ENCODE data around the gene C19orf81. TPM values are rescaled to one million over a fixed set of nuclear protein-coding genes. Genes with fewer than 3 reads are reported as not detected.

The C19orf81 gene
- total and polyA plus RNA-seq, 9 of the 15 experiments (the other 6 are each of a cell fraction or from before 2014, with no cell fraction given) = 2.5 to 42.9 (median 33.0) TPM; not detected in 4

- TF ChIP-seq DEAF1 (CRISPR knock-in tag; IDR thresholded peaks at IDR 0.05) = no peak
- 0 out of 2 replicates have a peak, but pooled peaks have one; percentile 25 for TF ChIP-seq TOE1 (IDR thresholded peaks at IDR 0.05; ENCODE audit: borderline replicate concordance)
- no peak for TF ChIP-seq TOE1 (CRISPR knock-in tag; IDR thresholded peaks at IDR 0.05; ENCODE audit: borderline replicate concordance, low read depth)
- TF ChIP-seq HDAC8 (tag; IDR thresholded peaks at IDR 0.05) = no peak
- TF ChIP-seq ZNF282 (CRISPR knock-in tag; IDR thresholded peaks at IDR 0.05) = no peak
- TF ChIP-seq EP400 (IDR thresholded peaks at IDR 0.05) = peak; percentile 87
- TF ChIP-seq FOXK2 (conservative IDR thresholded peaks at IDR 0.05 in 1 of 2, IDR thresholded peaks at IDR 0.05 in 1 of 2; ENCODE audit: low read depth in 2 of 2) = no peak
- TF ChIP-seq CREM (IDR thresholded peaks at IDR 0.05; ENCODE audit: low read depth) = peak; percentile 99
- peak; percentile 71; the same call in 1 of the 2 replicates for TF ChIP-seq ATF2 (CRISPR knock-in tag; IDR thresholded peaks at IDR 0.05)
- TF ChIP-seq SMARCA5 (IDR thresholded peaks at IDR 0.05) = peak; percentile 61; the same call in 1 of the 2 replicates
- TF ChIP-seq ZMIZ1 (IDR thresholded peaks at IDR 0.05; ENCODE audit: low read depth in 2 of 2, low read length in 2 of 2) = no peak
- no peak for TF ChIP-seq PRMT5 (CRISPR knock-in tag; IDR thresholded peaks at IDR 0.05)
- no peak for TF ChIP-seq MLX (CRISPR knock-in tag; conservative IDR thresholded peaks at IDR 0.05)
- TF ChIP-seq MXD1 (CRISPR knock-in tag; IDR thresholded peaks at IDR 0.05; ENCODE audit: borderline replicate concordance, poor library complexity, severe bottlenecking) = no peak
- no peak for TF ChIP-seq FIP1L1 (IDR thresholded peaks at IDR 0.05; ENCODE audit: low read depth, low read length, poor library complexity, severe bottlenecking)
- TF ChIP-seq RFX5 (IDR thresholded peaks at IDR 0.05; ENCODE audit: low read depth, low read length) = peak; percentile 100
- no peak for TF ChIP-seq ZNF197 (CRISPR knock-in tag; IDR thresholded peaks at IDR 0.05; ENCODE audit: low read depth)
- peak; percentile 97 for TF ChIP-seq RB1 (IDR thresholded peaks at IDR 0.05; ENCODE audit: low read depth)
These were observed 30.2 kb downstream of the C19orf81 start (continued) for GRCh38 chr19:50679177-50680125.

Data from K562 (cell line).